Measurements from ENCODE around the gene PFKP. TPM values are rescaled to one million over a fixed set of nuclear protein-coding genes. Genes with fewer than 3 reads are reported as not detected.

PFKP gene
- total RNA-seq, 8 experiments from 2014 or later: 50.3 to 277 (median 142) TPM

DNA sequence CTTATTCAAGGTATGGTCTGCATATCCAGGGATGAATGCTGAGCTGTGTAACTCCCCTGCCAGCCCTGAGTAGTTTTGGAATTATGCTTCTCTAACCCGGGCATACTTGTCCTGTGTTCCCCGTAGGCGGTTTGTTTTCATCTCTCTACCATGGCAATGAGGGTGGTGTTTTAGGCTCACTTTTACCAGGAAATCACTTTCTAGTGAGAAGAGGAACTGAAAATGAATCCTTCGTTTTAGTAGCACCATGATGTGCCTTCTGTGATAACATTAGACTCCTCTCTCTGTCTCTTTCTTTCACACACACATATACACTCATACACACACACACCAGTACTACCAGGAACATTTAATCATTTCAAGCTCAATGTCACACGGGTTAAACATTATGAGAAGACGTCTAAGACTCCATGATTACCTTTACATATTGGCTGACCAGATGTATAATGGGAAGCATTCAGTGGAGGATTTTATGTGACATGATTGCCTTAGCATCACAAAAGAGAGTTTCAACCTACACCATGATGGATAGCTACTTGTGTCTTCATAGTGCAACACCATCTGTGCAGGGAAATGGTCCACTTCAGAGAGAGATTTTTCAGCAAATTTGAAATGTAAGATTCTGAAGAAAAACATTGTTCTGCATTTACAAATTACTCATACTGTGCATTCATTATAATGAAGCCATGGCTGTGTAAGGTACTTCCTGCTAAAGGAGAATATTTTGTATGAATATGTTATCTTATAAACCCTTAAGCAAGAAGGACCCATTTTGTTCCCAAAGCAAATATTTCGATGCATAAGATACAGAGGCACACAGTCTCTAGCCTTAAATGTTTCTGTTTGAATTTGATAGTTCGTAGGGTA lies 31.0 kb upstream of the PFKP start:
- Histone ChIP-seq H3K4me3 (no peak overlapping the region), H3K4me1 (replicated peaks in 1 of 2) (peaks cover 9 to 30% of the 10 kb centered on the region in 2 donors), H3K27ac (peak overlapping the region; percentile 39 to 78)
- in situ Hi-C loops (cut with MboI; ENCODE audit: low pct_unique_long_range_greater_than_20kb in 2 of 9, low sequenced_read_pairs in 9 of 9, unreplicated experiment in 9 of 9): loop anchor here in 2 of 9 experiments (25.0 kb wide), 1 partner anchor 99 kb away; no protein-coding TSS in a partner anchor
- 15 to 90% (median 67%) methylated on average over 2 to 8 of the region's 8 CpGs for whole genome bisulfite sequencing, 10 experiments
- peak; percentile 43 to 95 (median 78) for ATAC-seq (replicated peaks in 6 of 8)

DNA sequence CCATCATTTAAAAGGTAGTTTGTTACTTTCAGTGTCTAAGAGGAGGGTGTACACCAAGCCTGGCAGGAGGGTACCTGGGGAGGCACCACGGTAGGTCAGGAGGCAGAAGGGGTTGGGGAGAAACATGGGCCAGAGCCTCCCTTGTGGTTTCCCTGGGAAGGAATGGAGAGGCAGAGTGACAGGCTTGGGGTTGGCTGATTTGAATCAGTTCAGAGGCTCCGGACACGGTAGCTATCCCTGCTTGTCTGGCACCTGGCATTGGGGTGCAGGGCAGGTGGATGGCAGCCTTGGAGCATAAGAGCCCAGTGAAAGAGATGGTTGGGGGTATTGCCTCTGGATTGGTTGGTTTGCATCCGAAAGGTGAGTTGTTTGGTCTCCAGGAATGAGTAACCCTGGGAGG lies 30.2 kb upstream of the PFKP start:
- peaks cover 9 to 30% of the 10 kb centered on the region in 2 donors for H3K4me1 ChIP-seq (replicated peaks in 1 of 2)
- WGBS, 10 experiments: 14 to 100% (median 62%) methylated on average over 1 to 3 of the region's 4 CpGs; no CpG with 5 or more reads in 6 of the 10 experiments
- H3K4me3 ChIP-seq: no peak overlapping the region
- no peak for ATAC-seq (replicated peaks in 6 of 8)
- in situ Hi-C loops (cut with MboI; ENCODE audit: low pct_unique_long_range_greater_than_20kb in 2 of 9, low sequenced_read_pairs in 9 of 9, unreplicated experiment in 9 of 9): loop anchor here in 2 of 9 experiments (25.0 kb wide), 1 partner anchor 100 kb away; no protein-coding TSS in a partner anchor
- peak overlapping the region; percentile 39 to 78 for H3K27ac ChIP-seq

DNA sequence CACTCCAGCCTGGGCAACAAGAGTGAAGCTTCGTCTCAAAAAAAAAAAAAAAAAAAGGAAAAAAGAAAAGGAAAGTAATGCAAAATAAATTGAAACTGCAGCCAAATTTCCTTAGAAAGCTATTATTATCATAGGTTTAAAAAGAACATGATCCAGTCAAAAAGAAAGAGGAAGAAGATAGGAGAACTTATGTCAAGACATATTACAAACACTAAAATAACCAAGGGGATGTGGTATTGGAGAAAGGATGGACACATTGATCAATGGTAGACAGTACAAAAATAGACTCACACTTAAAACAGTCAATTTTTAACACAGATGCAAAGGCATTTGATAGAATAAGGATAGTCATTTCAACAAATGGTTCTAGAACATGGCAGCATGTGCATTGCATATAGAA lies 27.3 kb upstream of the PFKP start:
- Histone ChIP-seq H3K4me3 (no peak overlapping the region), H3K4me1 (replicated peaks in 1 of 2) (peaks cover 18 to 28% of the 10 kb centered on the region in 2 donors), H3K27ac (no peak overlapping the region)
- WGBS, 10 experiments: 62 to 100% (median 86%) methylated on average over 1 of the region's 1 CpG; no CpG with 5 or more reads in 1 of the 10 experiments
- no peak for ATAC-seq (replicated peaks in 6 of 8)
- in situ Hi-C loops (cut with MboI; ENCODE audit: low pct_unique_long_range_greater_than_20kb in 2 of 9, low sequenced_read_pairs in 9 of 9, unreplicated experiment in 9 of 9): loop anchor here in 2 of 9 experiments (25.0 kb wide), 1 partner anchor 103 kb away; no protein-coding TSS in a partner anchor

DNA sequence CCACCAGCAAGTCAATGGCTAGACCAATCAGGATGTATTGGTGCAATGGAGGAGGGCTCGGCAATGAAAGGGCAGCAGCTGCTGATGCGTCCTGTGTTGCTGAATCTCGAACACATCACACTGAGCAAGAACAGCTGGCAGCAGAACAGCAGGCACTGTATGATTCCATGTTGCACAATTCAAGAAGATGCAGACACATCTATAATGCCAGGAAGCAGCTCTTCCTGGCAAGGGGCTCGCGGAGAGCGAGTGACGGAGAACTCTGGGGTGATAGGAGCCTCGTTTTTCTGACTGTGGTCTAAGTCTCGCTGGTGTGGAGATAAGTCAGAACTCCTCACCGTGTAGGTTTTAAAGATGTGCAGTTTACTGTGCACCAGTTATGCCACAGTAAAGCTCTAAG lies 24.8 kb upstream of the PFKP start:
- no peak for ATAC-seq (replicated peaks in 6 of 8)
- Histone ChIP-seq H3K4me3 (no peak overlapping the region), H3K4me1 (replicated peaks in 1 of 2) (peaks cover 24 to 34% of the 10 kb centered on the region in 2 donors), H3K27ac (no peak overlapping the region)
- in situ Hi-C loops (cut with MboI; ENCODE audit: low pct_unique_long_range_greater_than_20kb in 2 of 9, low sequenced_read_pairs in 9 of 9, unreplicated experiment in 9 of 9): loop anchor here in 2 of 9 experiments (25.0 kb wide), 1 partner anchor 105 kb away; no protein-coding TSS in a partner anchor
- 78 to 100% (median 83%) methylated on average over 1 to 5 of the region's 10 CpGs; no CpG with 5 or more reads in 2 of the 10 experiments for WGBS, 10 experiments

DNA sequence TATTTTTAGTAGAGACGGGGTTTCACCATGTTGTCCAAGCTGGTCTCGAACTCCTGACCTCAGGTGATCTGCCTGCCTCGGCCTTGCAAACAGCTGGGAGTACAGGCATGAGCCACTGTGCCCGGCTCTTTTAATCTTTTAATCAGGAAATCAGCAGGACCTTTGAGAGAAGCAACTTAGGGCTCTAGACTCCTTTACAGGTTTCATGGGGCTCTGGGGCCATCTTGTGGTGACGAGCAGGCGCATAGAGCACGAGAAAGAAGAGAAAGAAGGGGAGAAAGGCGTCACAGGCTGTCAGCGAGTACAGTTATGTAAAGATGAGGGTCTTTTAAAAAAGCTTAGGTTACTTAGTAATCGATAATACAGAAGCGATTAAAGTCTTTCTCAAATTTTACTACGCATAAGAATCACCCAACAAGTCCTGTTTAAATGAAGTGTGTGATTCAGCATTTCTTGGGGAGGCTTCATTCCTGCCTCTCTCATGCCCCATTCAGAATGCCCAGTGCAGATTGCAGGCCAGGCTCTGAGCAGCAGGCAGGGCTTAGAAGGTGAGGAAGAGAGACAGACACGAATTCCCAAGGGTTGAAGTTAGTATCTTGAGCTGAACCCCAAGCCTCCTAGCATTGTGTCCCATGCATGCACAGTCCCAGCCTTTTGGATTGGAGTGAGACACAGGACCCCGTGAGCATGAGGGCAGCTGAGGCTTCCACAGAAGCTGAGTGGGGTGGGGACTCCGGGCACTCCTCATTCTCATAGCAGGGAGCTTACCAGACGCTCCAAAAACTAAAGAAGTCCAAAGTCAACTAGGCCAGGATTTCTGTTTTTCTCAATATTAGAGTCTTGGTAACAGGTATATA lies 23.6 kb upstream of the PFKP start:
- H3K4me1 ChIP-seq (replicated peaks in 1 of 2): peaks cover 30 to 44% of the 10 kb centered on the region in 2 donors
- H3K4me3 ChIP-seq: no peak overlapping the region
- WGBS, 10 experiments: 0 to 100% (median 10%) methylated on average over 1 to 13 of the region's 16 CpGs; no CpG with 5 or more reads in 1 of the 10 experiments
- ATAC-seq (replicated peaks in 6 of 8): peak; percentile 24 to 83 (median 70)
- in situ Hi-C loops (cut with MboI; ENCODE audit: low pct_unique_long_range_greater_than_20kb in 2 of 9, low sequenced_read_pairs in 9 of 9, unreplicated experiment in 9 of 9): loop anchor here in 2 of 9 experiments (25.0 kb wide), 1 partner anchor 106 kb away; no protein-coding TSS in a partner anchor
- H3K27ac ChIP-seq: no peak overlapping the region

DNA sequence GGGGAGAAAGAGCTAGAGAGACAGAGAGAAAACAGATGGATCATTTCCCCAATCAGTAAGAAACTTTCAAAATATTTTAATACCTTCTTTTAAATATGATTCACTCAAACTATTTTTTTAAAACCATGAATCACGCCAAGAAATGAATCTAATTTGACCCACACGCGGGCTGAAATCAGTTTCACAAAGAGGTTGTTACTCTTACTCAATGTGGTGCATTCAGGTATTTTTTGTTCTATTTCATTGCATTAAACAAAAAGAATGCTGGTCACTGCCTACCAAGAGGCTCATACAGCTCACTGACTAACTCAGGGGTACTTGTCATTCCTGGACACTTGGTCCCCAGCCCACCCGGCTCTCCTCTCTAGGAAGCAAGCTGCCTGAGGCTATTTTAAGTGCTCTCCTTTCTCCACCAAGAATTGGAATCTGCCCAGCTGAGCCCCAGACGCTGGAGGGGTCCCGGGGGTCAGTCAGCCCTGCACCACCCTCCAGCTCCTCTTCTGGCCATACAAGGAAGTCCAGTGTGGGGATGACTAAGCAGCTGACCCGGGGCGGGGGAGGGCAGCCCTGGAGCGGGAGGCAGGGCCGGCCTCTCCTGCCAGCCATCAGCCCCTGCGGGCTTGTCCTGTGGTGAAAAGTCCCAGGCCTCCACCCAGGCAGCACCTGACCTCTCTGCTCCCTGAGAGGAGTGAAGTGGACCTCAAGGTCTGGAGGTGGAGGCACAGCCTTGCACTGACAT lies 21.7 kb upstream of the PFKP start:
- Histone ChIP-seq H3K27ac (peak overlapping the region in 1 of 2 donors; percentile 53), H3K4me1 (replicated peaks in 1 of 2) (peaks cover 32 to 44% of the 10 kb centered on the region in 2 donors), H3K4me3 (no peak overlapping the region)
- WGBS, 10 experiments: 0 to 60% (median 15%) methylated on average over 1 to 6 of the region's 11 CpGs; no CpG with 5 or more reads in 1 of the 10 experiments
- in situ Hi-C loops (cut with MboI; ENCODE audit: low pct_unique_long_range_greater_than_20kb in 2 of 9, low sequenced_read_pairs in 9 of 9, unreplicated experiment in 9 of 9): loop anchor here in 2 of 9 experiments (25.0 kb wide), 1 partner anchor 108 kb away; no protein-coding TSS in a partner anchor
- ATAC-seq (replicated peaks in 6 of 8): peak; percentile 72 to 89 (median 83)

DNA sequence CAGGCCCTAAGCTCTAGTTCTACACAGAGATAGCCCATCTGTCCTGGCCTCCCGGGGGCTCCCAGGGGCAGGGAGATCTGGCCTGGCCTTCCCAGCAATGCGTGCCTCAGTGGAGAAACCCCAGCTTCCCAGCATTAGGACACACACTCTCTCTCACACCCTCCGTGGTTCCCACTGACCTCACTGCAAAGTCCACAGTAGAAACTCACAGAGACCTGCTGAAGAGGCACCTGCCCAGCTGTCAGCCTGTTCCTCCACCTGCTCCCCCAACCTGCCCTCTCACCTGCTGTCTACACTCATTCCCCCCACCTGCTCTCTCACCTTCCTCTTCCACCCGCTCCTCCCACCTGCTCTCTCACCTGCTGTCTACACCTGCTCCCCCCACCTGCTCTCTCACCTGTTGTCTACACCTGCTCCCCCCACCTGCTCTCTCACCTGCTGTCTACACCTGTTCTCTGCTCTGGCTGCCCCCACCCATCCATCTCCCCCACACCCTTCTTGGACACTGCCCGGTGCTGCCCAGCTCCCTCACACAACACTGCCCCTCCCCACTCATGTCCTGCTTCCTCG lies 21.1 kb upstream of the PFKP start:
- WGBS, 10 experiments: no CpG with 5 or more reads among the region's 6 CpGs
- in situ Hi-C loops (cut with MboI; ENCODE audit: low pct_unique_long_range_greater_than_20kb in 2 of 9, low sequenced_read_pairs in 9 of 9, unreplicated experiment in 9 of 9): loop anchor here in 2 of 9 experiments (25.0 kb wide), 1 partner anchor 109 kb away; no protein-coding TSS in a partner anchor
- Histone ChIP-seq H3K27ac (peak overlapping the region in 1 of 2 donors; percentile 53), H3K4me3 (no peak overlapping the region), H3K4me1 (replicated peaks in 1 of 2) (peaks cover 32 to 44% of the 10 kb centered on the region in 2 donors)
- ATAC-seq (replicated peaks in 6 of 8): peak in 1 of 8 experiments; percentile 5

DNA sequence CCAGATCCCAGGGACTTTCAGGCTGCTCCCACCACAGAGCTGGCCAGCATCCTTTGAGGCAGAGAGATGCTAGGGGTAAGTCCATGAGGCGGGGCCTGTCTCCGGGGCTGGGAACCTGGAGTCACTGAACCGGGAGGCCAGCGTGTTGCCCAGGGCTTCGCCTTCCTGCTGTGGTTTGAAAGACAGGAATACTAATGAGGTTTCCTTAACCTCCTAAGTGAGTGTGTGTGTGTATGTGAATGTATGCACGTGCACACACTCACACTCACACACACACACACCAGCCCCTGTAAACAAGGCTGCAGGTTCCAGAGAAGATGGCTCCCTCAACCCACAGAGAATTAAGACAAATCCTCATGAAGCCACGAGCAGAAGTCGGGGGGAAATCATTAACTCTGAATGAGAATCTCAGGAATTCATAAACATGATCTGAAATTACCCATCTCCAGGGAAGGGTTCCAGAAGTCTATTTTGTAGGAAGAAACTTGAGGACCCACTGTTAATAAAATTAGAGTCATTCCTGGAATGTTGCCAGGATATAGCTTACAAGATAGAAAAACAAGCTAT lies 20.3 kb upstream of the PFKP start:
- H3K4me3 ChIP-seq: no peak overlapping the region
- in situ Hi-C loops (cut with MboI; ENCODE audit: low pct_unique_long_range_greater_than_20kb in 2 of 9, low sequenced_read_pairs in 9 of 9, unreplicated experiment in 9 of 9): loop anchor here in 2 of 9 experiments (25.0 kb wide), 1 partner anchor 110 kb away; no protein-coding TSS in a partner anchor
- WGBS, 10 experiments: 30 to 59% (median 49%) methylated on average over 1 to 3 of the region's 8 CpGs; no CpG with 5 or more reads in 5 of the 10 experiments
- H3K4me1 ChIP-seq (replicated peaks in 1 of 2): peaks cover 32 to 44% of the 10 kb centered on the region in 2 donors
- ATAC-seq (replicated peaks in 6 of 8): peak in 2 of 8 experiments; percentile 5 to 59
- H3K27ac ChIP-seq: no peak overlapping the region

DNA sequence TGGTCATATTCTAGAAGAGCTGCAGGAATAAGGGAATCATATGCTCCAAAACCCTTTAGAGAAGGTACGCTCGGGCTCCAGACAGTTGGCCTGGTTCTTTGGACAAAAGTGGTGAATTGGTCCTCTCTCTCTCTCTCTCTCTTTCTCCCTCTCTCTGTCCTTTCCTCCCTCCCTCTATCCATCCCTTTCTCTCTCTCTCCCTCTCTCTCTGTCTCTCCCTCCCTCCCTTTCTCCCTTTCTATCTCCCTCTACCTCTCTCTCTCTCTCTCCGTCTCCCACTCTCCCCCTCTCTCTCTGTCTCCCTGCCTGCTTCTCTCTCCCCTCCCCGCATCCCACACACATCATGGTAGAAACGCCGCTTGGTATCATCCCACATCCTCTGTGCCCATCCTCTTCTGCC lies 19.8 kb upstream of the PFKP start:
- Histone ChIP-seq H3K27ac (no peak overlapping the region), H3K4me1 (replicated peaks in 1 of 2) (peaks cover 32 to 44% of the 10 kb centered on the region in 2 donors), H3K4me3 (no peak overlapping the region)
- 69 to 100% (median 95%) methylated on average over 2 to 6 of the region's 6 CpGs; no CpG with 5 or more reads in 3 of the 10 experiments for WGBS, 10 experiments
- no peak for ATAC-seq (replicated peaks in 6 of 8)
- in situ Hi-C loops (cut with MboI; ENCODE audit: low pct_unique_long_range_greater_than_20kb in 2 of 9, low sequenced_read_pairs in 9 of 9, unreplicated experiment in 9 of 9): loop anchor here in 2 of 9 experiments (25.0 kb wide), 1 partner anchor 110 kb away; no protein-coding TSS in a partner anchor

DNA sequence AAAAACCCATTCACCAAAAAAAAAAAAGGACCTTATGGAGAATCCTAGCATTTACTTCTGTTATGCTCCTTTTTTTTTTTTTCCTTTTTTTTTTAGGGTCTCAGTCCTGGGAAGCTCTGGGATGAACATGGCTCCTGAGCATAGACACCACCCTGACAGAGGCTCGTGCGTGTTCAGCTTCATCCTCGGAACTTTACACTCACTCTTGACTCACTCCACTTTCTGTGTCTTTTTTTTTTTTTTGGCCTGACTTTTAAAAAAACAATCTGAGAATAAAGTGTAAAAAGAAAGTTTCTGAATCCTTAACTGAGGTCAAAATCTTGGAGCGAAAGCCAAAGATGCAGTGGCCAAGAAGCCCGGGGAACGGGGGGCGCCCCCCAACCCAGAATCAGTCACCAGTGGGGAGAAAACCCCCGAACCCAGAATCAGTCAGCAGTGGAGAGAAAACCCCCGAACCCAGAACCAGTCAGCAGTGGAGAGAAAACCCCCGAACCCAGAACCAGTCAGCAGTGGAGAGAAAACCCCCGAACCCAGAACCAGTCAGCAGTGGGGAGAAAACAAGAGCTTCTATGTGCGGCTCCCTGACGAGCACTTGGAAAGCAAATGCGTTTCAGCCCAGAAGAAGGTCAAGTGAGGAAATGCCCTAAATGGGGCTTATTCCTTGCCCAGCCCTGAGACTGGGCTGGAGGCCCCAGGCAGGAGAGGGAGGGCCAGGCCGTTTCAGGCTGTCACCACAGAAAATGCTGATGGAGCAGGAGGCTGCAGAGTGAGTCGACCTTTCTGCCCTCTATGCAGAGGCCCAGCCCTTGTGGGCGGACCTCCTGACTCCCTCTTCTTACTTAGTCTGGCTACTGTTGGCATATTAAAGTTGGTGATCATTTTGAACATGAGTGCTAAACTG lies 19.0 kb upstream of the PFKP start:
- no peak overlapping the region for H3K27ac ChIP-seq
- ATAC-seq (replicated peaks in 6 of 8): peak in 7 of 8 experiments; percentile 37 to 61 (median 48)
- in situ Hi-C loops (cut with MboI; ENCODE audit: low pct_unique_long_range_greater_than_20kb in 2 of 9, low sequenced_read_pairs in 9 of 9, unreplicated experiment in 9 of 9): loop anchor here in 2 of 9 experiments (25.0 kb wide), 1 partner anchor 111 kb away; no protein-coding TSS in a partner anchor
- H3K4me1 ChIP-seq (replicated peaks in 1 of 2): peaks cover 32 to 43% of the 10 kb centered on the region in 2 donors
- whole genome bisulfite sequencing, 10 experiments: 15 to 100% (median 69%) methylated on average over 1 to 12 of the region's 17 CpGs
- no peak overlapping the region for H3K4me3 ChIP-seq
